Liver (tissue), 9 donors: ENCODE measurements around the gene ATG4A. TPM values are rescaled to one million over a fixed set of nuclear protein-coding genes. Genes with fewer than 3 reads are reported as not detected.

Source experiments
- DNase-seq: peaks from one replicate; pipeline ENCODE4 v3.0.0-alpha.2; 2017; ENCODE audit warnings: low spot score
- H3K27ac ChIP-seq, 2 donors: one replicate each; pipeline ENCODE4 v1.7.0; 2013; ENCODE audit warnings: inconsistent platforms in 2 of 2, low read length in 2 of 2, control low read depth in 1 of 2, low read depth in 1 of 2, mild to moderate bottlenecking in 1 of 2
- H3K27me3 ChIP-seq, 4 donors: one replicate each; pipeline versions ENCODE4 v1.6.1 to v1.7.0; 2013; ENCODE audit warnings: low read length in 3 of 4, inconsistent platforms in 1 of 4, mild to moderate bottlenecking in 1 of 4, moderate library complexity in 1 of 4; ENCODE audit not compliant: control insufficient read depth in 4 of 4, insufficient read depth in 4 of 4
- H3K36me3 ChIP-seq, 4 donors: one replicate each; pipeline versions ENCODE4 v1.6.1 to v1.7.0; 2013; ENCODE audit warnings: low read length in 3 of 4, mild to moderate bottlenecking in 3 of 4, low read depth in 1 of 4, moderate library complexity in 1 of 4; ENCODE audit not compliant: control insufficient read depth in 4 of 4, insufficient read depth in 3 of 4
- H3K4me1 ChIP-seq, 4 donors: one replicate each; pipeline versions ENCODE4 v1.6.1 to v1.7.0; 2013; ENCODE audit warnings: low read length in 3 of 4, mild to moderate bottlenecking in 3 of 4, moderate library complexity in 1 of 4; ENCODE audit not compliant: control insufficient read depth in 4 of 4, insufficient read depth in 4 of 4
- H3K4me3 ChIP-seq, 3 donors: one replicate each; pipeline versions ENCODE4 v1.6.1 to v1.7.0; 2013; ENCODE audit warnings: low read length in 3 of 3, control low read depth in 1 of 3, low read depth in 1 of 3, mild to moderate bottlenecking in 1 of 3
- H3K9ac ChIP-seq, 2 donors: one replicate each; pipeline ENCODE4 v1.7.0; 2013; ENCODE audit warnings: low read length in 2 of 2, mild to moderate bottlenecking in 2 of 2, moderate library complexity in 2 of 2, control low read depth in 1 of 2, low read depth in 1 of 2
- H3K9me3 ChIP-seq, 4 donors: one replicate each; pipeline versions ENCODE4 v1.6.1 to v1.7.0; 2013; ENCODE audit warnings: low read length in 3 of 4; ENCODE audit not compliant: control insufficient read depth in 4 of 4
- ATF3 ChIP-seq: IDR thresholded peaks from 2 replicates; pipeline ENCODE4 v1.6.1; 2016; ENCODE audit warnings: antibody characterized with exemption
- CTCF ChIP-seq: fragments of 150-350 bp; IDR thresholded peaks from 2 replicates; pipeline ENCODE4 v1.5.1; 2017; ENCODE audit warnings: improper control_type of control experiment, low read depth, low read length; ENCODE audit not compliant: missing input control
- EGR1 ChIP-seq, 2 donors: IDR thresholded peaks; 2 replicates each; pipeline ENCODE4 v1.6.1; 2016 to 2018; ENCODE audit warnings: antibody characterized with exemption in 2 of 2, low read depth in 2 of 2
- FOXA1 ChIP-seq: IDR thresholded peaks from 2 replicates; pipeline ENCODE4 v1.6.1; 2016; ENCODE audit warnings: antibody characterized with exemption
- FOXA2 ChIP-seq: IDR thresholded peaks from 2 replicates; pipeline ENCODE4 v1.6.1; 2016; ENCODE audit warnings: antibody characterized with exemption
- GABPA ChIP-seq, 2 donors: IDR thresholded peaks in 1 of 2; conservative IDR thresholded peaks in 1 of 2; 2 replicates each; pipeline ENCODE4 v1.6.1; 2016; ENCODE audit warnings: antibody characterized with exemption in 2 of 2, mild to moderate bottlenecking in 1 of 2, moderate library complexity in 1 of 2
- HNF4A ChIP-seq, 2 donors: conservative IDR thresholded peaks; 2 replicates each; pipeline ENCODE4 v1.6.1; 2016; ENCODE audit warnings: antibody characterized with exemption in 2 of 2, mild to moderate bottlenecking in 2 of 2
- HNF4G ChIP-seq: IDR thresholded peaks from 2 replicates; pipeline ENCODE4 v1.6.1; 2016; ENCODE audit warnings: antibody characterized with exemption
- JUND ChIP-seq, 2 donors: IDR thresholded peaks; 2 replicates each; pipeline ENCODE4 v1.6.1; 2016; ENCODE audit warnings: antibody characterized with exemption in 2 of 2
- MAX ChIP-seq: IDR thresholded peaks from 2 replicates; pipeline ENCODE4 v1.6.1; 2016; ENCODE audit warnings: antibody characterized with exemption
- NR2F2 ChIP-seq: IDR thresholded peaks from 2 replicates; pipeline ENCODE4 v1.6.1; 2016; ENCODE audit warnings: antibody characterized with exemption
- RXRA ChIP-seq, 2 donors: IDR thresholded peaks; 2 replicates each; pipeline ENCODE4 v1.6.1; 2017 to 2018; ENCODE audit warnings: antibody characterized with exemption in 2 of 2, mild to moderate bottlenecking in 1 of 2
- SP1 ChIP-seq: IDR thresholded peaks from 2 replicates; pipeline ENCODE4 v1.6.1; 2018; ENCODE audit warnings: antibody characterized with exemption, mild to moderate bottlenecking
- TAF1 ChIP-seq: conservative IDR thresholded peaks from 2 replicates; pipeline ENCODE4 v1.6.1; 2016; ENCODE audit warnings: antibody characterized with exemption, mild to moderate bottlenecking
- YY1 ChIP-seq: IDR thresholded peaks from 2 replicates; pipeline ENCODE4 v1.6.1; 2016; ENCODE audit warnings: antibody characterized with exemption, mild to moderate bottlenecking
- WGBS: extraction: QIAGEN DNeasy Blood & Tissue Kit; methylation state at CpG from one replicate; pipeline ENCODE4 v1.1.7; 2013; 5-methylcytosine and 5-hydroxymethylcytosine counted together
- polyA plus RNA-seq, 2 donors: library from polyadenylated mRNA; stranded (reverse) in 1 of 2; unstranded in 1 of 2; fragments of 200-250 nt in 1 of 2; fragments of >200 nt in 1 of 2; fragmentation: Nextera tagmentation in 1 of 2; extraction: Ambion mirVana in 1 of 2; gene quantifications; one replicate each; pipeline versions ENCODE4 v1.2.1 to v1.2.3, GENCODE V29; 2013 to 2015
- total RNA-seq, 2 donors: library from RNA; depleted of rRNA; stranded (reverse); fragments of >200 nt; gene quantifications; one replicate each; pipeline ENCODE4 v1.2.3, GENCODE V29; 2014
- TF ChIP-seq, protein P1 (sequence below): IDR thresholded peaks from 2 replicates; pipeline ENCODE4 v1.6.1; 2016; ENCODE audit warnings: antibody characterized with exemption
- TF ChIP-seq, protein P2 (sequence below): IDR thresholded peaks from 2 replicates; pipeline ENCODE4 v1.6.1; 2016; ENCODE audit warnings: antibody characterized with exemption, mild to moderate bottlenecking
- donor health status: healthy.
- donor health status: healthy.
- donor health status: healthy.
- donor health status: healthy.
- donor health status: healthy.

Gene ATG4A
- total and polyA plus RNA-seq, 4 donors: 11.7 to 19.8 (median 16.6) TPM

GRCh38 chrX:108156934-108157466, 65.4 kb downstream of the ATG4A start:
- H3K4me3 ChIP-seq: no peak overlapping the region
- 97% methylated on average over 8 of the region's 8 CpGs for WGBS
- no peaks in the 10 kb centered on the region for H3K27me3 ChIP-seq
- no peaks in the 10 kb centered on the region for H3K9me3 ChIP-seq
- no peak overlapping the region for H3K9ac ChIP-seq
- no peaks in the 10 kb centered on the region for H3K4me1 ChIP-seq
- H3K27ac ChIP-seq: no peak overlapping the region
- peaks cover 0 to 10% (median 5%) of the 10 kb centered on the region in 4 donors for H3K36me3 ChIP-seq
- no peak for DNase-seq
- no peak for TF ChIP-seq HNF4A (conservative IDR thresholded peaks at IDR 0.05)
- no peak for TF ChIP-seq YY1
- TF ChIP-seq NR2F2: no peak
- TF ChIP-seq CTCF: no peak
- no peak for TF ChIP-seq HNF4G
- TF ChIP-seq GABPA (IDR thresholded peaks at IDR 0.05 in 1 of 2, conservative IDR thresholded peaks at IDR 0.05 in 1 of 2): no peak
- TF ChIP-seq FOXA1: no peak
- TF ChIP-seq MAX: no peak
- TF ChIP-seq ATF3: no peak
- no peak for TF ChIP-seq RXRA (IDR thresholded peaks at IDR 0.05)
- TF ChIP-seq JUND (IDR thresholded peaks at IDR 0.05): no peak
- no peak for TF ChIP-seq SP1
- no peak for TF ChIP-seq TAF1
- TF ChIP-seq FOXA2: no peak
- TF ChIP-seq, protein P1, sequence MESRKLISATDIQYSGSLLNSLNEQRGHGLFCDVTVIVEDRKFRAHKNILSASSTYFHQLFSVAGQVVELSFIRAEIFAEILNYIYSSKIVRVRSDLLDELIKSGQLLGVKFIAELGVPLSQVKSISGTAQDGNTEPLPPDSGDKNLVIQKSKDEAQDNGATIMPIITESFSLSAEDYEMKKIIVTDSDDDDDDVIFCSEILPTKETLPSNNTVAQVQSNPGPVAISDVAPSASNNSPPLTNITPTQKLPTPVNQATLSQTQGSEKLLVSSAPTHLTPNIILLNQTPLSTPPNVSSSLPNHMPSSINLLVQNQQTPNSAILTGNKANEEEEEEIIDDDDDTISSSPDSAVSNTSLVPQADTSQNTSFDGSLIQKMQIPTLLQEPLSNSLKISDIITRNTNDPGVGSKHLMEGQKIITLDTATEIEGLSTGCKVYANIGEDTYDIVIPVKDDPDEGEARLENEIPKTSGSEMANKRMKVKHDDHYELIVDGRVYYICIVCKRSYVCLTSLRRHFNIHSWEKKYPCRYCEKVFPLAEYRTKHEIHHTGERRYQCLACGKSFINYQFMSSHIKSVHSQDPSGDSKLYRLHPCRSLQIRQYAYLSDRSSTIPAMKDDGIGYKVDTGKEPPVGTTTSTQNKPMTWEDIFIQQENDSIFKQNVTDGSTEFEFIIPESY: no peak

GRCh38 chrX:108157628-108158027, 66.0 kb downstream of the ATG4A start:
- Histone ChIP-seq H3K27ac (no peak overlapping the region), H3K27me3 (no peaks in the 10 kb centered on the region), H3K4me1 (no peaks in the 10 kb centered on the region), H3K4me3 (no peak overlapping the region), H3K9me3 (no peaks in the 10 kb centered on the region), H3K9ac (no peak overlapping the region), H3K36me3 (peaks cover 0 to 9% (median 4%) of the 10 kb centered on the region in 4 donors)
- no peak for DNase-seq
- TF ChIP-seq MAX: no peak
- TF ChIP-seq NR2F2: no peak
- no peak for TF ChIP-seq RXRA (IDR thresholded peaks at IDR 0.05)
- TF ChIP-seq YY1: no peak
- TF ChIP-seq FOXA1: no peak
- TF ChIP-seq FOXA2: no peak
- no peak for TF ChIP-seq ATF3
- TF ChIP-seq GABPA (IDR thresholded peaks at IDR 0.05 in 1 of 2, conservative IDR thresholded peaks at IDR 0.05 in 1 of 2): no peak
- no peak for TF ChIP-seq HNF4A (conservative IDR thresholded peaks at IDR 0.05)
- TF ChIP-seq, protein P1: no peak
- TF ChIP-seq TAF1: no peak
- no peak for TF ChIP-seq EGR1 (IDR thresholded peaks at IDR 0.05; ENCODE audit: low read depth in 2 of 2)
- TF ChIP-seq, protein P2, sequence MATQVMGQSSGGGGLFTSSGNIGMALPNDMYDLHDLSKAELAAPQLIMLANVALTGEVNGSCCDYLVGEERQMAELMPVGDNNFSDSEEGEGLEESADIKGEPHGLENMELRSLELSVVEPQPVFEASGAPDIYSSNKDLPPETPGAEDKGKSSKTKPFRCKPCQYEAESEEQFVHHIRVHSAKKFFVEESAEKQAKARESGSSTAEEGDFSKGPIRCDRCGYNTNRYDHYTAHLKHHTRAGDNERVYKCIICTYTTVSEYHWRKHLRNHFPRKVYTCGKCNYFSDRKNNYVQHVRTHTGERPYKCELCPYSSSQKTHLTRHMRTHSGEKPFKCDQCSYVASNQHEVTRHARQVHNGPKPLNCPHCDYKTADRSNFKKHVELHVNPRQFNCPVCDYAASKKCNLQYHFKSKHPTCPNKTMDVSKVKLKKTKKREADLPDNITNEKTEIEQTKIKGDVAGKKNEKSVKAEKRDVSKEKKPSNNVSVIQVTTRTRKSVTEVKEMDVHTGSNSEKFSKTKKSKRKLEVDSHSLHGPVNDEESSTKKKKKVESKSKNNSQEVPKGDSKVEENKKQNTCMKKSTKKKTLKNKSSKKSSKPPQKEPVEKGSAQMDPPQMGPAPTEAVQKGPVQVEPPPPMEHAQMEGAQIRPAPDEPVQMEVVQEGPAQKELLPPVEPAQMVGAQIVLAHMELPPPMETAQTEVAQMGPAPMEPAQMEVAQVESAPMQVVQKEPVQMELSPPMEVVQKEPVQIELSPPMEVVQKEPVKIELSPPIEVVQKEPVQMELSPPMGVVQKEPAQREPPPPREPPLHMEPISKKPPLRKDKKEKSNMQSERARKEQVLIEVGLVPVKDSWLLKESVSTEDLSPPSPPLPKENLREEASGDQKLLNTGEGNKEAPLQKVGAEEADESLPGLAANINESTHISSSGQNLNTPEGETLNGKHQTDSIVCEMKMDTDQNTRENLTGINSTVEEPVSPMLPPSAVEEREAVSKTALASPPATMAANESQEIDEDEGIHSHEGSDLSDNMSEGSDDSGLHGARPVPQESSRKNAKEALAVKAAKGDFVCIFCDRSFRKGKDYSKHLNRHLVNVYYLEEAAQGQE: no peak
- TF ChIP-seq CTCF: no peak
- 94% methylated on average over 3 of the region's 3 CpGs for WGBS
